ENCODE results near the gene TNIK.

TNIK gene

DNA sequence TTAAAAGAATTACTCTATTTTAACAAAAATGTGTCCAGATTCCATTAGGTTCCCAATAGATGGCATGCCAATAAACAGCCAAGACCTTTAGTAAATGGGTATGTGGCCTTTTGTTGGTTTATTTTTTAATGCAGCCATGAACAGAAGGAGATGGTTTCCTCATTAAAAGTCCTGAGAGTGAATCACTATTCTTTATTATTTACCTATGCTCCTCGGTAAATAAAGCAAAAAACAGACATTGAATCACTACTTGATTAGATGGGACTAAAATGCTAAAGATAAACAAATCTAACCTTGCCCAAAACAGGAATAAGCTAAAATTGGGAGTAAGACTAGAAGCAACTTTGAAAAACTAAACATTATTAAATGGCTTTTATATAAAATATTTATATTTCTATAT lies 94.2 kb downstream of the TNIK start:
- no peak for DNase-seq (ENCODE audit: low read depth in 2 of 2, low spot score in 1 of 2)

DNA sequence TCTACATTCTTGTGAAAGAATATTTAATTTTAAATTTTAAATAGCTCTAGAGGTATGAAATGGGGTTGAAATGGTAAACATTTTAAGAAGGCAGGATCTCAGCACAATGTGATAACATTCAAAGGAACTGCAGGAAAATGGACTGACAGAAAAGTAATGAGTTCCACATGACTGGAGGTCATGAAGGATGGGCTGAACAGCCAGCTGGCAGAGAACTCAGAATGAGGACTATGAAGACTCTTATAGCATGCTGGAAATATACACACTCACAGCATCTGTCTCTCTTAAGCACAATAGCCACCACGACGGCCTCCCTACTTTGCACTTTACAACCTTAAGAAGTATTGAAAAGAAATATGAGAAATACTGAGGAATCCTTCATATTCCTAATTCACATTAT lies 94.7 kb downstream of the TNIK start:
- DNase-seq (ENCODE audit: low read depth in 2 of 2, low spot score in 1 of 2), result no peak

DNA sequence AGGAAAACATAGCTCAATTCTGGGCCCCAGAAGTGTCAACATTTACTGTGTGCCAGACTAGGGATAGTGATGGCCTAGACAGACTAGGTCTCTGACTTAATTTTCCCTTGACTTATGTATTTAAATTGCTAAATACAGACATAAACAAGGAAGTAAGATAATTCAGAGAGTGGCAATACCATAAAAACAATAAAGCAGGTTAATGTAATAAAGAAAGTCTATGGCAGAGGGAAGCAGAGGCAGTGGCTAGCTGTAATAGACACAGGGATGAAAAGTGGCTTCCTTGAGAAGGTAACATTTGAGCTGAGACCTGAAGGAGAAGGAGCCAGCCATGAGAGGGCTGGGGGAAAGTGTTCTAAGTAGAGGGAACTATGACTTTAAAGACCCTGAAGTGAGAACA lies 95.7 kb downstream of the TNIK start:
- no peak for DNase-seq (ENCODE audit: low read depth in 2 of 2, low spot score in 1 of 2)

DNA sequence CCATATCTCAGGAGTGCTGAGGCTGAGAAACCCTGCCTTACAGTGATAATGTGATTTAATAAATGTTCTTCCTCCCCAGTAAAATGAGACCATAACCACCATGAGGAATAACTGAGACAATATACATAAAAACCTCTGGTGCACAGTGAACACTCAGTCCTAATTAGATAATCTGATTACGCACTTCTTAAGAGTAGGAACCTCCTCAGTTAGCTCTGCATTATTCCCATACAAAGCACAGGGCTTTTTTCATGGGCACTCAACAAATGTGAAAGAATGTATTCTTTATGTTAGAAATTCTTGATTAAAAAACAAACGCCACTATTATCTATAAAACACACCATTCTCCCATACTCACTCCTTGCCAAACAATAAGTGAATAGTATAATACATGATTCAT lies 97.0 kb downstream of the TNIK start:
- DNase-seq (ENCODE audit: low read depth in 2 of 2, low spot score in 1 of 2), result no peak

DNA sequence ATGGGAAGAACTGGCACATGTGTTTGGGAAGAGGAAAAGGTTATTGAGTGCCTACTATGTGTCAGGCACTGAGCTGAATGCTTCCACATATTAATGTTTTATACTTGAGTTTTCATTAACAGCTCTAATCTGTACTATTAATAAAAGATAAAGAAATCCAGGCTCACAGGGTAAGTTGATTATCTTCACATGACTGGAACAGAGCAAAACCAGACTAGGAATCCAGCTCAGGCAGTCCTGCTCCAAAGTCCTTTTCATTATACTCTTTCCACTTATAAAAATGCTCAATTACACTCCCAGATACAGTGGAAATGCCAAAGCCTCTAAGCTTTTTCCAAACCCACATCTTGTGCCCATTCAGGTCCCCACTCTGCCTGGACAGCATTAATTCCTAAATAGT lies 97.6 kb downstream of the TNIK start:
- no peak for DNase-seq (ENCODE audit: low read depth in 2 of 2, low spot score in 1 of 2)

DNA sequence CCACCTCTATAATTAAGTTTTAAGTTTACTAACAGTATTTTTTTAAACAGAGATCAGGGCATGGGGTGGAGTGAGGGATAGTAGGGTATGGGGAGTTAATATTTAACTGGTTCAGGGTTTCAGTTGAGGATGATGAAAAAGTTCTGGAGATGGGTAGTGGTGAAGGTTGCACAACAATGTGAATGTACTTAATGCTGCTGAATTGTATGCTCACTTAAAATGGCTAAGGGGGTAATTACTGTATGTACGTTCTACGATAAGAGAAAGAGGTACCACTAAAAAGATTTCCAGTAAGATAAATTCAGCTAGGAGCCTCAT lies 101.4 kb downstream of the TNIK start:
- DNase-seq (ENCODE audit: low read depth in 2 of 2, low spot score in 1 of 2), result no peak

DNA sequence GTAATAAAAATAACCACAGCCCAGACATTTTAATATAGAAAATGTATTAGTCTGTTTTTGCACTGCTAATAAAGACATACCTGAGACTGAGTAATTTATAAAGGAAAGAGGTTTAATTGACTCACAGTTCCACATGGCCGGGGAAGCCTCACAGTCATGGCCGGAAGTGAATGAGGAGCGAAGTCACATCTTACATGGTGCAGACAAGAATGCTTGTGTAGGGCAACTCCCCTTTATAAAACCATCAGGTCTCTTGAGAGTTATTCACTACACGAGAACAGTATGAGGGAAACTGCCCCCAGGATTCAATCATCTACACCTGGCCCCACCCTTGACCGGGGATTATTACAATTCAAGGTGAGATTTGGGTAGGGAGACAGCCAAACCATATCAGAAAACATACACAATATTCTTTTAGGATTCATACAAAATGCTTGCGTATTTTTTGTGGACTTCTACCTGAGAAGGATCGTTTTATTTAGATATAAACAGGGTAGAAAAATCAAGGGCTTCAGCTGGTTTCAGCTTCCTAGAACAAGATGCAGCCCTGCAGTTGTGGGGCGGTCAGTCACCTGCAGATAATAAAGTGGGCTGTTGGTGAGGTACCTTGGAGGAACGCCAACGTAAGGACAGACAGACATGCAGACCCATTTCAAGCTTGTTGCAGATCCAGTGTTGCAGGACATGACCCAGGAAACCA lies 101.9 kb downstream of the TNIK start:
- no peak for DNase-seq (ENCODE audit: low read depth in 2 of 2, low spot score in 1 of 2)

DNA sequence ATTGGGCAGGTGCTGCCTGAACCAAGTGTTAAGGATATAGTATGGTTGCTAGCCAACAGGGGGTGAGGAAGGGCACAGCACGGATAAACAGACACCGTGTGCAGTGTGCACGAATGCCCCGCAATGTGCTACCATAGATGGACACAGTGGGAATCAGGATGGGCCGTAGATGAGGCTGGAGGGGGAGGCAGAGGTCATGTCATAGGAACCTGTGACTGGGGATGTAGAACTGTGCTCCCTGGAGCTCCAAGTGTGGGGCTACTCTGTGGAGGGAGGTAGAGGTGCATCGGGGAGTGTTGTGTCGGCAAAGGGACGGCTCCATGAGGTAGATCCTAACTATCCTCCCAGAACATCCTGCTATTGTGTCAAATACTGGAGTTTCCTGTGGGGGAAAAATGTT lies 102.5 kb downstream of the TNIK start:
- no peak for DNase-seq (ENCODE audit: low read depth in 2 of 2, low spot score in 1 of 2)

DNA sequence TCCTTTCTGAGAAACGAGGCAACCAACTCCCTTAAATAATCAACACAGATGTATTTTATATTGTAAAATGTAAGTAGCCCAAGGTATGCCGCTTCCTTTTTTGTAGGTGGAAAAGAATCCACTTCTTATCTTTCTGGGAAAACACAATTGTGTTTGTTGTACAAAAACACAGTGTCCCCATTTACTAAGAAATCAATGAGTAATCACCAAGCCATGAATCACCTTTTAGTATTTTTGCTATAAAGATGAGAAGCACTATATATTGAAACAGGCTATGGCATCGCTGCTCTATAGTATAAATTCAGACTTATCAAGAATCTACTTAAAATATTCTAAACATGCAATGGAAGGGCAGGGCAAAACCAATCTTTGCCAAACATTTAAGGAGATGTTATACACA lies 104.0 kb downstream of the TNIK start:
- no peak for DNase-seq (ENCODE audit: low read depth in 2 of 2, low spot score in 1 of 2)

DNA sequence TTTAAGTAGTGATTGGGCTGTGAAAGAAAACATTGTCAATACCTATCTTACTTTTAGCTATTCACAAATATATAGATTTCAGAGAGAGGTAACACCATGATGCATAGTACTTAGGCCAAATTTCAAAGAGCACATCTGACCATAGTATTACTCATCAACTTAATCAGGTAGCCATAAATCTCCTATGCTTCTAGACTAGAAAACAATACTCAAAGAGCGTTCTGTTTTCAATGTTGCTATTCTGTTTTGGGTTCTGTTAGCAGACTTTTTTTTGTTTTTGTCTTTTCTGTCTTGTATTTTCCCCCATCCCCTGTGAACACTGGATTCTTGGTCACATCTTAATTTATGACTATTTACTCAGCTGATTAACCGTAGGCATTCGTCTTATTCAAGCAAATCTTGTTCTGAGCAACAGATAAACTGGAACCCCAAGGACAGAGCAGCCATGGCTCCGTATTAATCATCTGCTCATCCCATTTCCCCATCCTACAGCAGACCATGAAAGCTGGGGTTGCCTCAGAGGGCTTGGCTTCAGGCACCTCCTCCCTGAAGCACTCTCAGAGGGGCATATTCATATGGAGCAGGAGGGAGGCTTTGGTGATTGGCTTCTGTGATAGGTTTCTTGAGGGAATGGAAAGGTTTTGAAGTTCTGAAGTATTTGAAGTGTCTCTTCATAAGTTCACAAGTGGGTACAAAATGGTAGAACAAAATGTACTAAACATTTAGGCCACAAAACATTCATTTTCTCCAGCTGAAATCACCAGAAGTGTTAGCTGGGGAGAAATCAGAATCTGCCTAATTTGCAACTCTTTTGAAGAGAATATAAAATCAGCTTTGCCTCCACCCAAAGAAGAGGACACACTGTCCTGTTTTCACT lies 105.3 kb downstream of the TNIK start:
- DNase-seq (ENCODE audit: low read depth in 2 of 2, low spot score in 1 of 2), result no peak

DNA sequence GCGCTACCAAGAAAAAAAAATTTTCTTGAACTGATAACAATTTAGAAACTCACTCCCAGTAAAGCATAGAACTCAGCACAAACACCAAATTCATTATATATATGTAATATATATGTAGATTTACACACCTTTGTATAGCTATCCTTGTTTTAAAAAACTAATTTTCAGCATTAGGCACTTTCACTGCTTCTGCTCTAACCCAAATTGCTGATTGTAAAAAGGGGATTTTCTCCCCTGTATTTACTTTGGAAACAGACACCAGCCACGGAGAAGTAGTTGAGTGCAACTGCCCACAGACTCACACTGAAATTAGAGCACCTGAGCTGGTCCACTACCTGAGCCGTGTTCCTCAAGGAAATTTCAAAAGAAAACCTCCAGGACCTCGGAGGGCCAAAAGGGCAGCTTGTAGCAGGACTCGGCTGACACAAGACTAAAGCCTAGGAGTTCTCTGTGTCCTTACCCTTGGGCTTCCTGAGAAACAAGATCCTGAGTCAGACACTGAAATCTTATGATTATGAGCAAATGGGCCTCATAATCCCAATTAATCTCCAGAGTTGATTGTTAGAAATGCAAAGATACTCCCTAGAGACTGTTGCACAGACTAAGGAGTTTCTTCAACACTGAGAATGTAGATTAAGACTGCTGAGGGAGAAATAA lies 106.0 kb downstream of the TNIK start:
- DNase-seq (ENCODE audit: low read depth in 2 of 2, low spot score in 1 of 2), result no peak

DNA sequence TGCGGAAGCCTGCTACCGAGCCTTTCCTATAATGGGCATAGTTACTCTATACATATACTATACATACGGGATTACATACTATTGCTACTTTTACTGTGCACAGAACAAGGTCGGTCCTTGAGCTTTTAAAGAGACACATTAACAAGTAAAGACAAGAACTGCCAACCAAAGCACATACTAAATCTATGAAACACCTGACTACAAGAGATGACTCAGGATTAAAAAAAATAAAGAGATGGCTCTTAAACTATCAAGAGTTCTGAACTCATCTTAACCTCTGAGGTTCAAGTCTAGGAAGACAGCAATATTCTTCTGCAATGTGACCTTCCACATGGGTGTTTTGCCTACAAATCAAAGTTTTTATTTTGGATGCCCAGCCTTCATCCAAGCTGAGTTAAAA lies 106.8 kb downstream of the TNIK start:
- DNase-seq (ENCODE audit: low read depth in 2 of 2, low spot score in 1 of 2), result no peak

DNA sequence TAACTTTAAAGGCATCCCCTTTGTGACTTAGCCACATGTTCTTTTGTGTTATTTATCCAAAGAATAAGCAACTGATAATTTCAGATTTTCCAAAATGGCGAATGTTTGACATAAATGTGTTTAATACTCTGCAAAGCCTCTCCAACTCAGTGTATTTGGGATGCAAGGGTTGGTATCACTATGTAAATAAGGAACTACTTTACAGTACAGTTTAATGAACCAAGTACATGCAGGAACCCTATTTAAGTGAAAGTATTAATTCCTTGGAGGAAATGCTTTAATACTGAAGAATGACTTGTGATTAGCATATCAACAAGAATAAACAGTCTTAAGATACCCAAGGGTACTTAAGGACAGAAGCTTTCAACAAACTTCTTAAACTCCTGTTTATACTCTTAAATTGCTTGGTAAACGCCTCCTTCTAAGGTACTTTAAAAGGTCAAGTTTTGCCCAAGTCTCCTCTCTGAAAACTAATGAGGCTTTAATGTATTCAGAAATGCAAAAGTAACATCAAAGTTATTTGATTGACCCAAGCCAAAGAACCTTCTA lies 107.7 kb downstream of the TNIK start:
- DNase-seq (ENCODE audit: low read depth in 2 of 2, low spot score in 1 of 2), result no peak

DNA sequence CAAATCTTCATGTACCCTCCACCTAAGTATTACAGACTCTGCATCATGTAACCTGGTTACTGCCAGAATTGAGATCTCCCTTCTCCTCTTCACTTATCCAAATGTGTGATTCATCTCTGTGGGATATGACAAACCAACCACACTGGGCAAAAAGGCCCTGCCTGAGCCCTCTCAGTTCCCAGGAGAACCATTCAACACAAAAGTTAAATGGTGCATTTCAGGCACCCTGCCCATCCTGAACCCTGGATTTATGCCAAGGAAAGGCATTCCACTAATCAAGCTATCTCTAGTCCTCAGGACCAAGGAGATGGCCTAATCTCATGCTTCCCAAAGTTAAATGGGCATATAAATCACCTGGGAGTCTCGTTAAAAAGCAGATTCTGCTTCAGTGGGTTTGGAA lies 108.5 kb downstream of the TNIK start:
- DNase-seq (ENCODE audit: low read depth in 2 of 2, low spot score in 1 of 2), result no peak

DNA sequence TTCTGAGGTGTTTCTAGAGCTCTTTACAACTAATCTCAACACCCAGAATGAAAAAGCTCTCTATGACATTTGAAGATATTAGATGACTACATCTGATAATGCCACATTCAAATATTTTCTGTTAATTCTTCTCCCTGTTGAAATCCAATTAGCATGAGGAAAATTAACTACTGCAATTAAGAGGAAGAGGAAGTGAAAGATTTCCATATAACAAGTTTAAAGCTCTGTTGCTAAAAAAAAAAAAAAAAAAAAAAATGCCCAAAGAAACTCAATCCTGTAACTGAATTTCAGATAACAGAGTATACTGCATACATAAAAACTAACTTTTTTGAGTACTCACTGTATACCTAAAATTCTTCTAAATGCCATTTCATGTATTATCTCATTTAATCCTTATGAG lies 109.8 kb downstream of the TNIK start:
- no peak for DNase-seq (ENCODE audit: low read depth in 2 of 2, low spot score in 1 of 2)

DNA sequence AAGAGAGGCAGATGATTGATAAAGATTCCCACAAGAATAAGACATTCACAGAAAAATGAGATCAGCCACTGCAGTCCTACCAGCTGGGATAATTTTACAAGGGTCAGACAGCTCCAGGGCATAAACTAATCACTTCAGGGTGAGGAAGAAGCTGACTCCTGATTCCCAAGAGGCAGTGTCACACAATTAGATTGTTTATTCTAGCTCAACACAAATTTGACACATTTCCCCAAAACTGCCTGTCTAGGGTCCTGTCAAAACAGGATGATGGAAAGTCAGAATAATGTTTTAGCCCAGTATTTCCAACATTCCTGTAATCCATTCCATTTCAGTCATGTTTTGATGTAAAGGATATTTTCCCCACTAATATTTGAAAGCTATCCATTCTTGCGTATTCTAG lies 110.8 kb downstream of the TNIK start:
- DNase-seq (ENCODE audit: low read depth in 2 of 2, low spot score in 1 of 2), result no peak

DNA sequence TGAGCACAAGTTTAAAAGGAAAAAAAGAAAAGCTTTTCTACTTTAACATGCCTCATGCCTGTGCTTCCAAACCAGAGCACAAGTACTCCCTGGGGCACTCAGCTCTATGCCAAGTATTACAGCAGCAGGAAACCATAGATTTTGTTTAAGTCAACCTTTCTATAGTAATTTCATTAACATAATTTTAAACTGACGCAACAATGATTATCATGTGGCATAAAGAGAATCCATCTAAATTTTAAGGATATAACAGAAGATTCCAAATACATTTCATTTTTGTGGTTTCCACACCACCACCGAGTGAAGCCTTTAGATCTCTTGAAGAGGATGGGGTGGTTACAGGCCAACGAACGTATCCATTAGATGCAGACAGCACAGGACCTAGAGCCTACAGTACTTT lies 112.1 kb downstream of the TNIK start:
- DNase-seq (ENCODE audit: low read depth in 2 of 2, low spot score in 1 of 2), result no peak

DNA sequence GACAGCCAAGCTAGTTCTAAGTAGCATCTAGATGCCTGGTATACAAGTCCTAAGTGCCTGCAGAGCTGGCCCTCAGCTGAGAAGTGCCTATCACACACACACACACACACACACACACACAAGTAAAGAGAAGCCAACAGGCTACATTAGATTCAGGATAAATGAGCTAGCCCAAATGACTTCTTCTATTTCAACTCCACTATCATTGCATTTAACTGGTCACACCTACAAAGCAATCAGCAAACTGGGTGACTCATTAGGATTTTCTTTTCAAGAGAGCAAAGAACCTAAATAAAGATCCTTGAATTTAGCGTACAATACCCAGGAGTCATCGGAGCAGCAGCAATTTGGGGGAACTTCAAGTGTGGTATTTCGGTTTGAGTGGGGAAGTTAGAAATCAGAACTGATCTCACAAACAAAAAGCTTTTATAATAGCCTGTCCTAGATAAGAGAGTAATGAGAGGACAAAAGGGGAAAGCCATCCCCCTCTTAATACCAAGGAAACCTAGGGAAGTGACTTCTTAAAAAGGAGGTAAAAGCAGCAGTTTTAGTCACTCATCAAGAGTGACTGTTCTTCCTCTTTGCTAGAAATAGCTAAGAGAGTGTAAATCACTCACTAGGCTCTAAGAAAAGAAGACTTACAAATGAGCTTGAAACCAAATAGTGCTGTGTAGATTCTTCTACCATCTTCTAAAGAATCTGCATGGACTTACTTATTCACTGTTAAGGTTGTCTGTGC lies 112.7 kb downstream of the TNIK start:
- no peak for DNase-seq (ENCODE audit: low read depth in 2 of 2, low spot score in 1 of 2)

DNA sequence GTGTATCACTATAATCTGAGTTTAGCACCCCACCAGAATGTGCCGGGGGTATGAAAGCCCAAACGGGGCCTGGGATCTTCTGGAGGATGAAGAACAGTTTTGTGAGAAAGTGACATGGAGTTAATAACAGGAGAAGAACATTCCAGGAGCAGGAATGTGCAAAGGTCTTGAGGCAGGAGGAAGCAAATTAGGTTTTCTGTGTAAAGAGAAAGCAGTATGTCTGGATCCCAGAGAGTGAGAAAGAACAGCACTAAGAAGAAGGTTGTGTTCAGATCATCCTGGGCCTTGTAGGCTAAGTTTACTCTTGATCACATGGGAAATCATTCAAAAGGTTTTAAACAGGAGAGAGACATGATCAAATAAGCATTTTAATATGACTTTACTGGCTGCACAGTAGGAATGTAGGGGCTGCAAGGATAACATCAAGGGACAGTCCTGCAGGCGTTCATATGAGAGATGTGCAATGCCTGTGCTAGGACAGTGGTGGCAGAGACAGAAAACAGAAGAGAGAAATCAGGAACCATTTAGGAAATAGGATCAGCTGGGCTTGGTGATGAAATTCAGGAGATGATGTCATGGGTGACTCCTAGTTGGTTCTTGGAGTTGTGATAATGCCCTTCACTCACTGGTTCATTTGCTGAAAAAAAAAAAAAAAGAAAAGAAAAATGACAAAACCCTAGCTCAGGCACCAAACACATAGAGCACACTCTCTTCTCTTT lies 113.5 kb downstream of the TNIK start:
- DNase-seq (ENCODE audit: low read depth in 2 of 2, low spot score in 1 of 2), result no peak

DNA sequence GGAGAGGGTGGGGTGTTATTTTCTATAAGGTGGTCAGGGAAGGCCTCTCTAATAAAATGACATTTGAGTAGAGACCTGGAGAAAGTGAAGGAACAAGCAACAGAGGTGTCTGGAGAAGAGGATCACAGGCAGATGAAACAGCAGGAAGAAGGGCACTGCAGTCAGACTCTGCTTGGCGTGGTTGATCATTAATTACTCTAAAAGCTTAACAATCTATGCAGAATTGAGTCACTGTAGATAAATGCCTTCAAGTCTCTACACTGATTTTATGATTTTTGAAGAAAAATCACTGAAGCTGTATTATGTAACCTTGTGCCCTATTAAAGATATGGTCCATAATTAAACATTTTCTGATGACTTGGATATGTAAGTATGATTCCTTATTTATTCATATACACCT lies 114.2 kb downstream of the TNIK start:
- DNase-seq (ENCODE audit: low read depth in 2 of 2, low spot score in 1 of 2), result no peak

Measured in stimulated activated CD8-positive, alpha-beta memory T cell treated with anti-CD3 and anti-CD28 coated beads, Interleukin-4, amount 100 ng/mL, for 1 hour (primary cell).